ENCODE data around the gene SP2.
"Not testable (repeated sequence)": the region's sequence is repeated elsewhere in the genome, so short reads cannot be mapped to it uniquely, and the experiment has no call there.

The SP2 gene

DNA sequence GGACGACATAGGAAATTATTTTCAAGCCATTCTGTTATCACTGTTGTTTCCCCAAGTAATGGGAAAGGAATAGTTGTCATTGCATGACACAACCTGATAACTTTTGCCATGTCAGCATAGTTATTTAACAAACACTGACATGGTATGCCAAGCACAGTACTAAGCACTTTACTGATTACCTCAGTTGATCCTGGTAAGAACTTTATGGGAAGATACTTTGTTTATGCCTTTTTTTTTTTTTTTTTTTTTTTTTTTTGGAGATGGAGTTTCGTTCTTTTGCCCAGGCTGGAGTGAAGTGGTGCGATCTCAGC is 29.6 kb downstream of the SP2 start:
- DNase-seq, result no peak

DNA sequence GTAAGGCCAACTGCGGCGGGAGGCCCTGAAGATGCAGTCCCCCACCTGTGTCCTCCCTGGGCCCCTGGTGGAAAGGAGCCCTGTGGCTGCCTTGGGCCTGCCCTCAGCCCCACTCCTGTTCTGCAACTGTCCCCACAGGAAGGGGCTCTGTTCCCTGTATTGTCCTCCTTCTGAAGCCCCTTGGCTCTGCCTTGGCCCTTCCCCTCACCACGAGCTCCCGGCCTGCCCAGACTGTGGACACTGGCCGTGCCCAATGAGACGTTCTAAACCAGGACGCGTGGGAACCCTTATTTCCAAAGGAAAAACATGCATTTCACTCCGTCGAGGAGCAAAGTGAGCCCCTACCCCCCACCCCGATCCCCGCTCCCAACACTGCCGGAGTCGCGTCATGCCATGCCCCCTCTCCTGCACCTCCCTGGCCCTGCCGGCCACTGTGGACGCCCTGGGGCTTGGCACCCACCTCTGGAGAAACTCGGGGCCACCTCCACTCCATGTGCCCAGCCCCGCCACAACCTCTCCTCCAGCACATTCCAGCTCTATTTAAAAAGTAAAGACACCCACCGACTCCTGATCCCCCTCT is 31.9 kb downstream of the SP2 start:
- DNase-seq, result no peak

GRCh38 chr17:47928415-47928814 is 32.4 kb downstream of the SP2 start:
- no peak for DNase-seq

DNA sequence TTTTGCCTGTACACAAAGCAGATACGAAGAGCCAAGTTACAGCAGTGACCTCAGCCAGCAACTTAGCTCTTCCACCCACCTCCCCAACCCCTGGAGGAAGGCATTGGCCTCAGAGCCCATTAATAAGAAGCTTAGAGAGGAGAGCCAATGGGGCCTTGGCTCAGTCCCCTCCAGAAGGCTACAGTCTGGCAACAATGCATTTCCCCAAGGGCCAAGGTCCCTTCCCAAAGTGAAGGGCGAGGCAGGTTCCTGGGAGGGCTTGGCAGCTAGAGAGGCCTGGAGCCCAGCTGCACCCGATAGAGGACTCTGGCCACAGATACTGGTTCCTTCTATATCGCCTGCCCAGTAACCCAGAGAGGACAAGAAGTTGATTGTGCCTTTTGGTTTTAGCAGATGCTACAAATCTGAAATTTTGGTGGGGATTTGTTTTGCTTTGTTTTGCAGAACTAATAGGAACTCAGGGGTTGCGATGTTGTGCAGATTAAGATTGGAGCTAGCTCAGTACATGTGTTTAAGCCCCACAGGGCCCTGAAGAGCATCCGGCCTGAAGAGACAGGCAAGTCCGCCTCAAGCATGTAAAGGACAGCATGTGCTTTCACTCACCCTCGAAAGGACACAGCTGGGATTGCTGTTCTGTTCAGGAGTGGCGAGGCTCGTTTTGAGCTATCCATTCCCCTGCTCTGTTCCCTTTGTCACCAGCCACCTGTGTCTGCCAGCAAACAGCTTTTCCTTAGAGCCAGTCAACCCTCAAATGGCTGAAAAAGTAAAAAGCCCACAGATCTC is 33.4 kb downstream of the SP2 start:
- DNase-seq, result no peak

DNA sequence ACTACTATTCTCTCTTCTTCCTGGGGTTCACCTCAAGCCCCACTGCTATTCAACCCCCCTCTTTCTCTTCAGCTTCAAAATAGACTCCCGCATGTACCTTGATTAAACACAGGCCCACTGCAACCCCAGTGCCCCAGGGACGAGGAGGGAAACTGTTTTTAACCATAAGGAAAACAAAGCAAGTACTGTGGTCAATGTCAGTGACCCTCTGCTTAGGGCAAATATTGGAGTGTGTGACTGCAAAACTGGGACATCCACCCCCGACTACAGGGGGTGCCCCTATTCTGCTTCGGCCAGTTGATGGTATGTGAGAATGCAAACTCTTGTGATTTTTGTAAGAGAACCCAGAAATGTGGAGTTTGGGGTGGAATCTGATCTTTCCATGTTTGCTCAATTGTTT is 35.8 kb downstream of the SP2 start:
- DNase-seq, result no peak

GRCh38 chr17:47934856-47935255 is 38.8 kb downstream of the SP2 start:
- DNase-seq, result no peak

- not testable (repeated sequence) for DNase-seq
Measured at GRCh38 chr17:47935468-47935867, 39.4 kb downstream of the SP2 start.

GRCh38 chr17:47935961-47936360 is 39.9 kb downstream of the SP2 start:
- no peak for DNase-seq

- peak; percentile 29 for DNase-seq
Measured at GRCh38 chr17:47937941-47938340, 41.9 kb downstream of the SP2 start.

- DNase-seq, result peak; percentile 99
Measured at GRCh38 chr17:47941246-47942095, 45.4 kb downstream of the SP2 start, which contains the start of gene PNPO. TSS of gene PNPO (plus strand) at chr17:47941571. CDS start at chr17:47941676, 105 bp downstream.

DNA sequence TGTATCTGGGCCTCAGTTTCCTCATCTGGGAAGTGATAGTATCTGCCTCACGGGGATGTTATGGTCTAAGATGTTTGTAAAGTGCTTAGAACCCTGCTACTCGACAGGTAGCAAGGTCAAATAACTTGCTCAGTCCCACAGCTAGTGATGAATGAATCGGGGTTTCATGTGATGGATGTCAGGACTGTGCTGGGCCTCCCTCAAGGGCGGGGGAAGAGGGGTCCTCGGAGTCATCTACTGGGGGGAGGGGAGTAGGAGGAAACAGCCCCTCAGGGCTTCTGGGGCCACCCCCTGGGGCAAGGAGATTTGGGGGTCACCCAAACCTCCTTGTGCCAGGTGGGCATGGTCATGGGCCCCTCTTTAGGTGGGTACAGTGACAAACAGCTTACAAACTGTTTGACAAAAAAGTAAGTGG is 46.1 kb downstream of the SP2 start:
- DNase-seq, result peak; percentile 21

GRCh38 chr17:47942568-47942967 is 46.5 kb downstream of the SP2 start:
- no peak for DNase-seq

GRCh38 chr17:47945080-47945479 is 49.0 kb downstream of the SP2 start:
- peak; percentile 40 for DNase-seq

DNA sequence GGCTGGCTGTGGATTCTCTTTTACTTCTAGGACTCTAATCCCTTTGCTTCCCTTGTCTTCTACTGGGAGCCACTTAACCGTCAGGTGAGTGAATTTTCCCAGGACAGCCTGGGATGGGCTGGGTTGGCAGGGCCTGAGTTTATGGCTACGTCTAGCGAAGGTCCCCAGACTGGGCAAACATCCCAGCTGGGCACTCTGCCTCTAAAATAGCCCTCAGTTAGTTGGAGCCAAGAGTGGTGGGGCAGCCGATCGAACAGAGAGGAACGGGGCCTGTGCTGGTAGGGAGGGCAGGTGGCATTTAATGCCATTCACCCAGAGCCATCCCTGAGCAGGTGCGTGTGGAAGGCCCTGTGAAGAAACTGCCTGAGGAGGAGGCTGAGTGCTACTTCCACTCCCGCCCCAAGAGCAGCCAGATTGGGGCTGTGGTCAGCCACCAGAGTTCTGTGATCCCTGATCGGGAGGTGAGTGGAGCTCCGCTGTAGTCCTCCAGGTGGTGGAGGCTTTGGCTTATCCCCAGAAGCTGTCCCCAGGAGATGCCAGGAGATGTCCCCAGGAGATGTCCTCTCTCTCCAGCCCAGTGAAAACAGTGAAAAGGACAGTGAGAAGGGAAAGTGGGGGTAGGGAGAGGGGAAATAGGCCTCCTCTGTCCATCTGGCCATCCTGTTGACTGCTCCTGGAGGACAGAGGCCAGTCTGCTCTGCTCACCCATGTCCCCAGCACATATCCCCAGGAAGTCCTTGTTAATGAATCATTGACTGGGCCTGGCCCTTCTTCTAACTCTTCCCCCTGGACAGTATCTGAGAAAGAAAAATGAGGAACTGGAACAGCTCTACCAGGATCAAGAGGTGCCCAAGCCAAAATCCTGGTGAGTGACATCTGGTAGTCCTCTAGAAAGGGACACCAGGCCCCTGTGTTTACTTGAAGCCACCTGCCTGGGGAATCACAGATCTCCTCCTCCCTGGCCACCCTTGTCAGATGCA is 49.8 kb downstream of the SP2 start:
- DNase-seq, result no peak

GRCh38 chr17:47946516-47946915 is 50.5 kb downstream of the SP2 start:
- no peak for DNase-seq

DNA sequence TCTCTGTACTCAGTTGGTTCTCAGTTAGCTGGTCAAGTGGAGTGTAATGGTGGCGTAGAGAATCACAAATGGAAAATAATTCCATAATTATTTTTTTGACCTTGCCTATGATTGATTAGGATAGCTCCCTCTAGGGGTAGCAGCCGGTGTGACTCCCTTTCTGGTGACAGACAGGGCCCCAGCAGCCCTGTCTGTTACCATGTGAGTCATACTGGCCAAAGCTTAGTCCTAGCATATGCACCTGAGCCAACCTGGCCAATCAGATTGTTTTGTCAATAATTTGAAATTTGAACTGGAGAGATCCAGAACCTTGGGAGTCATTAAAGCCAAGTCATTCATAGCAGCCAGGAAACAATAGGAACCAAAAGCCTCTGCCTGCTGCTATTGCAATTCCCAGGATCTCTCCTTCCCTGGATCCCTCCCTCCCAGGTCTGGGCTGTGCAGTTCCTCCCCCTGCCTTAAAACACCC is 50.9 kb downstream of the SP2 start:
- peak; percentile 88 for DNase-seq

DNA sequence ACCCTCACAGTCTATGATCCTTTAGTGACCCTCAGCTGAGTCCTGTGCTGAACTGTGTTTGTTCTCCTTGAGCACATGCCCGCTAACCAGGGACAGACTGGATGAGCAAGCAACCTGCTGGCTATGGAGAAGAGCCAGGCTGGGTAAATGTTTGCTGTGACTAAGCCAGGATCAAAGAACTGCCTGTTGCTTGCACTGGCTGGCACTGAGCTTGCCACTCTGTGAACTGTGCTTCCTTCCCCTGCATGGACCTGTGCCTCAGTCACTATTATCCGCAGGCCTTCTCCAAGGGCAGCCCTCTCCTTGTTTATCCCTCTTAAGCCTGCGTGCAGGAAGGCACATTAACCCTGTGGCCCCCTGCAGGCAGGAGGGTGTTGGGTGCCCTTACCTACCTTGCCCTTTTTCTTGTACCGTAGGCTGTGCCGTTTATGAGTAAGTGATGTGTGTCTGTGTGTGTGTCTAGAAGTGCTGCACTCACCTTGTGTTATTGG is 52.7 kb downstream of the SP2 start:
- DNase-seq, result no peak

GRCh38 chr17:47949197-47949759 is 53.2 kb downstream of the SP2 start:
- DNase-seq, result peak; percentile 87

DNA sequence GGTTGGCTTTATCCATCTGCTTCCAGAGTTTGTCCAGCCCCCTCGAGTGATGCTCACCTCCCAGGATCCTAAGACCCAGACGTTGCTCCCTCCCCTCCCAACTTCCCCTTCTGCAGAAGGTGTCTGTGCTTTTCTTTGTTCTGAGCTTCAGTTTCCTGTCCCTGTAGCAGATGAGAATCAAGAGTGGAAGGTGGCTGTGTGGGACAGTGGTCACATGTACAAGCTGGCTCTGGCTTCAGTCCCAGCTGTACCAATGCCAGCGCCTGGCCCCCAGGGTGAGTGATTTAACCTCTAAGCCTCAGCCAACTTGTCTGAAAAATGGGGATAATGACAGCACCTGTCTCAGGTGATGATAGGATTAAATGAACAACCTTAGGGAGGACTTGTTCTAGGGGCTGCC is 53.9 kb downstream of the SP2 start:
- DNase-seq, result no peak

- no peak for DNase-seq
Measured at GRCh38 chr17:47950448-47950847, 54.4 kb downstream of the SP2 start.

GRCh38 chr17:47952171-47953021 is 56.4 kb downstream of the SP2 start:
- DNase-seq, result no peak

All from activated CD4-positive, alpha-beta T cell treated with anti-CD3 and anti-CD28 coated beads, Interleukin-2, Interleukin-6, amounts not matched to agents 100 ng/mL and 50 ng/mL, durations not matched to agents 16 hours and 8 hours (primary cell).